Activated T-cell treated with anti-CD3 and anti-CD28 coated beads, Interleukin-2, amount 50 U/mL, for 4 hours (primary cell): ENCODE results near the gene ST6GAL1. TPM values are rescaled to one million over a fixed set of nuclear protein-coding genes. Genes with fewer than 3 reads are reported as not detected.

Experiments
- ATAC-seq, 2 donors: fragments of 200-7000 bp; cut with Tn5 transposase; one replicate each; pipeline ENCODE4 v1.10.0; 2021
- DNase-seq: peaks from one replicate; pipeline ENCODE4 v3.0.0-alpha.2; 2020
- H3K27me3 Mint-ChIP-seq: one replicate; pipeline ENCODE4 v1.8.0; 2021; ENCODE audit warnings: low read depth, mixed read lengths
- H3K36me3 Mint-ChIP-seq: one replicate; pipeline ENCODE4 v1.8.0; 2022; ENCODE audit warnings: mixed read lengths; ENCODE audit not compliant: insufficient read depth
- H3K4me1 Mint-ChIP-seq: one replicate; pipeline ENCODE4 v1.8.0; 2021; ENCODE audit warnings: low read depth, mixed read lengths
- H3K4me3 Mint-ChIP-seq: one replicate; pipeline ENCODE4 v1.8.0; 2021; ENCODE audit warnings: mild to moderate bottlenecking, moderate library complexity, mixed read lengths
- H3K9me3 Mint-ChIP-seq: one replicate; pipeline ENCODE4 v1.8.0; 2021; ENCODE audit warnings: mixed read lengths
- total RNA-seq, 3 donors: library from RNA; stranded (reverse); gene quantifications; one replicate each; pipeline ENCODE4 v1.2.1, GENCODE V29; 2021

ST6GAL1 gene
- total RNA-seq, 3 donors from 2014 or later = 105 to 116 (median 112) TPM

DNA sequence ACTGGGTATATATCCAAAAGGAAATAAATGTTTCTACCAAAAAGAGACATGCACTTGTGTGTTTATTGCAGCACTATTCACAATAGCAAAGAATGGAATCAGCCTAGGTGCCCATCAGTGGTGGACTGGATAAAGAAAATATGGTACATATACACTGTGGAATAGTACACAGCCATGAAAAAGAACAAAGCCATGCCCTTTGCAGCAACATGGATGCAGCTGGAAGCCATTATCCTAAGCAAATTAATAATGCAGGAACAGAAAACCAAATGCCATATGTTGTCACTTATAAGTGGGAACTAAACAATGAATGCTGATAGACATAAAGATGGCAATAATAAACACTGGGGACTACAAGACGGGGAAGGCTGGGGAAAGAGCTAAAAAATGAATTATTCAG, 106.1 kb downstream of the ST6GAL1 start:
- Mint-ChIP-seq H3K4me3 (no peak overlapping the region), H3K27me3 (no peaks in the 10 kb centered on the region), H3K36me3 (peaks cover 60% of the 10 kb centered on the region), H3K9me3 (peaks cover 19% of the 10 kb centered on the region), H3K4me1 (peaks cover 65% of the 10 kb centered on the region)
- DNase-seq (no peak), ATAC-seq (no peak)

DNA sequence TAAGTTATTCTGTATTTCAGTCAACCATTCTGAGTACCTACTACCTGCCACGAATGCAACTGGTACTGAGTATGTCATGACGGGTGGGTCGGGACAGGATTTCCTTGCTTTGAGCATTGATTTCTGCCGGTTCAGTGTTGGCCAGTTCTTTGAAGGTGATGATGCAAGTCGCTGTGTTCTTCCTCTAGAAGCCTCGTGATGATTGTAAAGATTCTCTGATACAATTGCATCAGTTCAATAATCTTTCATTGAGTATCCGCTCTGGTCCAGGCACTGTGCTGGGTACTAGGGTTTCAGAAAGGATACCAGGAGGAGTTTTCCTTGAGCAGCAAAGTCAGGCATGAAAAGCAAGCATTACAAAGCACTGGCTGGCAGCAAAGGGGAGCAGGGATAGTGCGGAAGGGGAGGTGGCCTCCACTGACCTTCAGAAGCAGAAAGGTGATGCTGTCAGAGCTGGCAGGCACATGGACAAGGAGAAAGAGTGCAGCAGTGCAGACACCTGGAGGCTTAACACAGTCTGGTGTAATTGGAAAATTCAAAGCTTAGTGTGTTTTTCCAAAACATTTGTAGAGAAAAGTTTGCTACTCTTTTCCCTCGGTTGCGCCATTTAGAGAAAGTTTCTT, 108.9 kb downstream of the ST6GAL1 start:
- peak overlapping the region; percentile 11 for H3K4me3 Mint-ChIP-seq
- no peak for DNase-seq
- peaks cover 68% of the 10 kb centered on the region for H3K4me1 Mint-ChIP-seq

DNA sequence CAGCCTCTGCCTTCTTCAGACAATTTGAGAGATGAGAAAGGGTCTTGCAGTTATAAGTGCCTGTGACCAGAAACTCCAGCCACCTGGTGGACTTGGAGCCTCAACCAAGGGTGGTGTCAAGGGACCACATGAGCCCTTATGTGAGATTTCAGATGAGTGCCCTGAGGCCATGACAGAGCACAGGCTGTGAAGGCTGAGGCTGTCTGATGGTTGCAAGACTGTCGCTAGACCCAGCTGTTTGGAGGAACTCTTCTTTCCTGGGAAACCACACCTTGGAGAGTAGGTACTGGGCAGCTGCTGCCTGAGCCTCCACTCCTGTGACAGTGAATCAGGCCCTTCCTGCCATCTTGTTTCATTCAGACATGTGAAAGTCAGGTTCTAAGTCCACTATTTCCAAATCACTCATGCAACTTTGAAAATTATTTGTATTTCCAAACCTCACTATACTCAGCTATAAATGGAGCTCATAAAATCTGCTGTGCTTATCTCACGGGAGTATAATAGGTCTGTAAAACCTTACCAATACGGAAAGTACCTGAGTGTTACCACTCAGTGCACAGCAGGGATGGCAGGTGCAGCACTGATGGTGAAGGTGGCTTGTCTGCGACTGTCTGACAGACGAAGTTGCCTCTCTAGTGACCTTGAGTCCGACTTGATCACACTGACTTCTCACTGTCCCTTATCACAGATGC, 109.5 kb downstream of the ST6GAL1 start:
- Mint-ChIP-seq H3K4me1 (peaks cover 68% of the 10 kb centered on the region), H3K27me3 (no peaks in the 10 kb centered on the region), H3K9me3 (peaks cover 7% of the 10 kb centered on the region), H3K4me3 (no peak overlapping the region), H3K36me3 (peaks cover 62% of the 10 kb centered on the region)
- DNase-seq = no peak
- no peak for ATAC-seq

More for the DNA sequence above, 108.9 kb downstream of the ST6GAL1 start:
- peaks cover 64% of the 10 kb centered on the region for H3K36me3 Mint-ChIP-seq
- H3K9me3 Mint-ChIP-seq = peaks cover 14% of the 10 kb centered on the region
- no peaks in the 10 kb centered on the region for H3K27me3 Mint-ChIP-seq
- ATAC-seq = no peak

DNA sequence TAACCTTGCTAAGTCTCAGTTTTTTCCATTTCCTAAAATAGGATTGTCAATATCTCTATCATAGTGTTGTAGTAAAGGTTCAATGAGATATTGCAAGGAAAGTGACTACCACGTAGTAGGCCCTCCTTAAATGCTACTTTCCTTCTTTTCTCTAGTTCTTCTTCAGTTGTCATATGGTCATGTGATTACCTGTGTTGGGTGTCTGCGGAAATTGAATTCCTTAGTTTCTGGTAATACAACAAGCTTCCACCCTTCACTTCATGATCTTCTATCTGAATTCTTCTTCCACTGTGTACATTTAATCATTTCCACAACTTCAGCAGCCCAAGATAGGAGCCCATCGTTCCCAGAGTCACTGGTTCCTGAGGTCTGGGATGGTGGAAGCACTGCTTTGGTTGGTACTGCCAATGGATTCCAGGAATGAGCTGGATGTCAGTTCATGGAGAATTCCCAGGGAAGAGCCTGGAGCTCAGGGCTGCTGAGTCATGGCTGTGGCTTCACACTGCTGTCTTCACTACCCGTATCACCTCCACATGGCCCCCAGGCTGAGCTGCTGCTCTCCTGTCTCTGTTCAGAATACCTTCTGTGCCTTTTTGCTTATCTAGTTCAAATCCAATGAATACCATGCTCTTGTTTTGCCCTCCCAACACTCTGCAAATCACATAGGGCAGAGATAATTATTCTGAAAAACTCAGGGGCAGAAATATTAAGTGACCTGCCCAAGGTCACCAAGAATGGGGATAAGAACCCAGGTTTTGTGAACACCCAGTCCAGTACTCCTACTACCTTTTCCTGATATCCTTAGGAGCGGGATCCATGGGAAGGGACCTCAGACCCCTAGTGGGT, 110.4 kb downstream of the ST6GAL1 start:
- DNase-seq (no peak), ATAC-seq (no peak)
- Mint-ChIP-seq H3K27me3 (no peaks in the 10 kb centered on the region), H3K4me3 (peak overlapping the region; percentile 52), H3K36me3 (peaks cover 61% of the 10 kb centered on the region), H3K9me3 (peaks cover 2% of the 10 kb centered on the region), H3K4me1 (peaks cover 74% of the 10 kb centered on the region)

DNA sequence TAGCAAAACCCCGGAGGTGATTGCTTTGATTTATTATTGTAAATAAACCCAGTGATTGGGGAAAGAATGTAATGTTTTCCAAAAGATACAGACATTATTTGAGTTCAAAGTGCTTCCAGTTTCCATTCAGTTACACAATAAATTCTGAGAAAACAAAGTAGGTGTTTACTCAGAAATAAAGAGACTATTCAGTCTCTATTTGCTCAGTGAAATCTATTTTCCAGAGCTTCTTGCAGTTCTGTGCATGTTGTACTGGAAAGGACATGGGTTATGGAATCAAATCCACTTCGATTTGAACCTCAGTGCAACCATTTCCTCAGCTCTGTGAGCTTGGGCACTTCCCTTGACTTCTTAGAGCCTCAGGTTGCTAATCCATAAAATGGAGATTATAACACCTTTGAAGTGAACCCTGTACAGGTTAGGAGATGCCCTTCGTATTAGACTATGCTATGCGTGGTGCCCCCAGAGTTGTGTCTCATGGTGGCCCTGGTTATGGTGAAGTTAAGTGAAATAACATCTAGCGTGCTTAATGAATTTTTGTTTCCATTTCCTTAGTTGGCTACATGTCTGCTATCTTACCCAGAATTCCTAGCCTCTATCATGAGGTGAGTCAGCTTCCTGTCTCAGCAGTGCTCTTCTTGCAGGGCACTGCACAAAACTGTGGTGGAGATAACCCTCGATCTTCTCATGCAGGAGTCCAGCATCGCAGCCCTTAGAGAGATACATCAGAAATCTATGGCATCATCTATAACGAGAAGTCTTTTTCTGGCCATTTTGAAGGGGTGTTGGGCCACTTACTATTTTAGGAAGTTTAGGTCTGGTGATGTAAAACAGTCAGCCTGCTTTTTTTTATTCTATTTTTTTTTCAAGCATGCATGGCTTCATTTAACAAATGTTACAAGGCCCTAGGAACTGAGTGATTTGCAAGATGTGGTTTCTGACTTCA, 111.3 kb downstream of the ST6GAL1 start:
- Mint-ChIP-seq H3K36me3 (peaks cover 69% of the 10 kb centered on the region), H3K4me1 (peaks cover 83% of the 10 kb centered on the region), H3K4me3 (peak overlapping the region; percentile 52), H3K9me3 (no peaks in the 10 kb centered on the region), H3K27me3 (no peaks in the 10 kb centered on the region)
- ATAC-seq = peak; percentile 91 to 92
- DNase-seq = no peak

DNA sequence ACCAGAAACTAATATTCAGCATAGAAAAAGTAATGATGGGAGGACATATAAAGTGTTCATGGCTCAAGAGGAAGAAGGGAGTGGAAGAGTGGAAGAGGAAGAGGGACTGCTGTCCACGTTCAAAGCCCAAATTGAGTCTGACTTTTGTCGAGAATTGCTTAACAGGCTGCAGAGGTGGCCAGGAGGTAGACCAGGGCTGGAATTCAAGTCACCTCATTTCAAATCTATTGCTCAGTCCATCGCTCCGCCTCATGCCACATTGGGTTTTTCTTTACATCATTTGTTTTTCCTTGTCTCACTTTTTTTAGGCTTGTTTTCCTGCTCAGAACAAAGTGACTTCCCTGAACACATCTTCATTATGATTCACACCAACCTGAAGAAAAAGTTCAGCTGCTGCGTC, 112.0 kb downstream of the ST6GAL1 start:
- Mint-ChIP-seq H3K4me3 (peak overlapping the region; percentile 52), H3K27me3 (no peaks in the 10 kb centered on the region), H3K4me1 (peaks cover 88% of the 10 kb centered on the region), H3K36me3 (peaks cover 70% of the 10 kb centered on the region), H3K9me3 (no peaks in the 10 kb centered on the region)
- DNase-seq = no peak
- ATAC-seq = no peak

DNA sequence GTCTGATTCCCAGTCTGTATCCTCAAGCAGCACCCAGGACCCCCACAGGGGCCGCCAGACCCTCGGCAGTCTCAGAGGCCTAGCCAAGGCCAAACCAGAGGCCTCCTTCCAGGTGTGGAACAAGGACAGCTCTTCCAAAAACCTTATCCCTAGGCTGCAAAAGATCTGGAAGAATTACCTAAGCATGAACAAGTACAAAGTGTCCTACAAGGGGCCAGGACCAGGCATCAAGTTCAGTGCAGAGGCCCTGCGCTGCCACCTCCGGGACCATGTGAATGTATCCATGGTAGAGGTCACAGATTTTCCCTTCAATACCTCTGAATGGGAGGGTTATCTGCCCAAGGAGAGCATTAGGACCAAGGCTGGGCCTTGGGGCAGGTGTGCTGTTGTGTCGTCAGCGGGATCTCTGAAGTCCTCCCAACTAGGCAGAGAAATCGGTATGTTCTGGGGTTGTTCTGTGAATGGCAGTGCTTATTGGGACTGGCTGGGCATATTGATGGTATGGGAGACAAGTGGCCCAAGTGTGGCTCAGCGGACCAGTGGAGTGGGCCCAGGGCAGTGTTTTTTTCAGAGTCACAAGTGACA, 112.6 kb downstream of the ST6GAL1 start:
- ATAC-seq = no peak
- H3K4me3 Mint-ChIP-seq = peak overlapping the region; percentile 52
- H3K4me1 Mint-ChIP-seq = peaks cover 90% of the 10 kb centered on the region
- no peaks in the 10 kb centered on the region for H3K27me3 Mint-ChIP-seq
- H3K9me3 Mint-ChIP-seq = no peaks in the 10 kb centered on the region
- peaks cover 72% of the 10 kb centered on the region for H3K36me3 Mint-ChIP-seq
- no peak for DNase-seq

DNA sequence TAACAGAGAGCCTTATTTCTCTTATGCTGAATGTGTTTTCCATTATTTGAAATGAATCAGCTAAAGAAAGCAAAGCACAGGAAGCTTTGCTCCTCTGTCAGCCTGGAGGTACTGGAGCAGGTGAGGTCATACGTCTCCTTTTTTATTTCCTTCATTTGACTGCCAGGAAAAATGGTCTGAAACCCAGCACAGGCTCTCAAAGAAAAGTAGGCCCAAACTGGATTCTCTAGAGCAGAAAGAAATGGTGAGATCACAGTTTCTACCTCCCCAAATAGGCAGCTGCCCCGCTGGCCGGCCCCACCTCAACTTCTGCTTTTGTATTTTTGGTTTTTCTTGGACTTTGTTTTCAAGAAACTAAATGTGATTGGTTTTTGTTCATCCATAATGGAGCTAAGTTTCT, 113.9 kb downstream of the ST6GAL1 start:
- no peak for ATAC-seq
- H3K27me3 Mint-ChIP-seq = no peaks in the 10 kb centered on the region
- peaks cover 72% of the 10 kb centered on the region for H3K36me3 Mint-ChIP-seq
- H3K9me3 Mint-ChIP-seq = no peaks in the 10 kb centered on the region
- peaks cover 89% of the 10 kb centered on the region for H3K4me1 Mint-ChIP-seq
- DNase-seq = no peak
- H3K4me3 Mint-ChIP-seq = peak overlapping the region; percentile 56

DNA sequence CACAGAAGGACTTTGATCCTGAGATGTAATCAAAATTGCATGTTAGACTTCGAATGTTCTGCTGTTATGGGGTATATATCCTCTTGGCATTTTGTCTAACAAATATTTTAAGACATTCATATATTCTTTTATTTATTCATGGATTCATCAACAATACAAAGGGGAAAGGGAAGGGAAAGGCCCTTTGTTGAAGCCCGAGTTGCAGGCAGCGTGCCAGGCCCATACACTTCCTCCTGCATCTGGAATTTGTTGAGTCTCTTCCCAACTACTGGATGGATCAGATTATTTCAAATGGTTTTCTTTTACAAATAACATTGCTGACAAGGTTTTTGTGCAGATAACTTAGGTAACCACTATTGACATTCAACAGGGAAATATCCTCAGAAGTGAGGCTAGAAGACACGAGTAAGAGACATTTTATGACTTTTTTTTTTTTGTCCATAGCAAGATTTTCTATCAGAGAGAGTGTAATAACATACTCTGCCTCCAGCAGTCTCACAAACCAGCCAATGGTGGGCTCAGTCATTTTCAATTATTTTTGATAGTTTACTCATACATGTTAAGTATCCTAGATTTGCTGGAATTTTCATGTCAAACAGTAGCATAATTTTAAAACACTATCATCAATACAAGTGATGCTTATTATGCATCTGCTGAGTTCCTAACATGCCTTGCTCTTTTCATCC, 114.7 kb downstream of the ST6GAL1 start:
- peak overlapping the region; percentile 54 for H3K4me3 Mint-ChIP-seq
- H3K9me3 Mint-ChIP-seq = no peaks in the 10 kb centered on the region
- DNase-seq (no peak), ATAC-seq (no peak)
- peaks cover 89% of the 10 kb centered on the region for H3K4me1 Mint-ChIP-seq
- peaks cover 71% of the 10 kb centered on the region for H3K36me3 Mint-ChIP-seq
- no peaks in the 10 kb centered on the region for H3K27me3 Mint-ChIP-seq

DNA sequence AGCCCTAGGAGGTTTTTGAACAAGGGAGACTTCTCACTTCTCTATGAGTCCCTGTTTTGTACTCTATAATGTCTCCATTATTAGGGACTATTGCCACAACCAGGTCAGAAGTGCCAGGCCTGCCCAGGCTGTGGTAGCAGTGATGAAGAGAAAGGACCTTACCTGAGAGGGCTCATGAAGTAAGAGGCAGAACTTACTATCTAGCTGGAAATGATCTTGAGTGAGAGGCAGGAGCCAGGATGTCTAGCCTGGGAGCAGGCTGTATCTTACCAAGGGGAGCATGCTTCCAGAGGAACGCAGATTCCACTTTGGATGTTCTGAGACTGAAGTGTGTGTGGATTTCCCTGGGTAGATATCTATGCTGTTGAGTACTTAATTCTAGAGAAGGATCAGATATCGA, 115.7 kb downstream of the ST6GAL1 start:
- H3K4me3 Mint-ChIP-seq = no peak overlapping the region
- DNase-seq = no peak
- H3K4me1 Mint-ChIP-seq = peaks cover 89% of the 10 kb centered on the region
- no peaks in the 10 kb centered on the region for H3K9me3 Mint-ChIP-seq
- H3K27me3 Mint-ChIP-seq = no peaks in the 10 kb centered on the region
- ATAC-seq = no peak
- H3K36me3 Mint-ChIP-seq = peaks cover 69% of the 10 kb centered on the region

DNA sequence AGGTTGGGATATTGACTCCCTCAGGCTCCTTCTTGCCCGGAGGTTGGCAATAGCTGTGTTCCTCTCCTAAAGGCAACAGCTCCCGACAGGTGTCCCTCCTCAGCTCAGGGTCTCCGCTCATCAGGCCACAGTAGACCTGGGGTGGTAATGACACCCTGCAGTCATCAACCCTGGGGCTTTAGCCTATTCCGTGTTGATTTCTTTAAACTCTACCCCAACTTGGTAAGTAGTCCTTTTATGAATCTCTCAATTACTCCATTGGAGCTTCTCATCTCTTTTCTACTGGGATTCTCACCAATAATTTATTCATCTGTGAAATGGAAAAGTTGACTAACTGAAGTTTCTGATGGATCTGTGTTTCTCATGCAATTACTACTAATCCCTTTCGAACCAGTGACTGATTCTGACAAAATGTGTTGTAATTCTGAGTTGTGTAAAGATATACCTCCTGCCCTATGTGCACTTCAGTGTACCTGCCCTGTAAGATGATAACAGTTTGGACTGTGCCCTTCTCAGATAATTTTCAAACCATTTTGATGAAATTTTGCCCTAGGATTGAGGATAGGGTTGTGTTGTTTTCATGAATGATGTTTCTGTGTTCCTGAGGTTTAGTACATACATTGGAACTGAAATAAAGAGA, 119.3 kb downstream of the ST6GAL1 start:
- no peaks in the 10 kb centered on the region for H3K27me3 Mint-ChIP-seq
- ATAC-seq (peak; percentile 79 to 80), DNase-seq (no peak)
- H3K4me3 Mint-ChIP-seq = peak overlapping the region; percentile 3
- H3K9me3 Mint-ChIP-seq = peaks cover 8% of the 10 kb centered on the region
- H3K36me3 Mint-ChIP-seq = peaks cover 71% of the 10 kb centered on the region
- H3K4me1 Mint-ChIP-seq = peaks cover 67% of the 10 kb centered on the region

DNA sequence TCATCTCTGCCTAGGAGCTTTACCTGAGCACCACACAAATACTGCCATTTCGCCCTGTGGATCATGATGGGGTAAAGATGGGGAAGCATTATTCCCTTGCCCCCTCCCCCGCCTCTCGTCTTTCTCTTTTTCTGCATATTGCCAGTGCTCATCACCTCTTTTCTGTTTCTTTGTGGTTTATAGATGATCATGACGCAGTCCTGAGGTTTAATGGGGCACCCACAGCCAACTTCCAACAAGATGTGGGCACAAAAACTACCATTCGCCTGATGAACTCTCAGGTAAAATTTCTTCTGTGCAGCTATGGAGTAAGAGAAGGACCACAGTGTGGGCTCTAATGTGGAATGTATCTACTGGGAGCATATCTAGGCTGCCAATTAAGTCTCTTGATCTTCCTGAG, 120.7 kb downstream of the ST6GAL1 start:
- ATAC-seq = peak; percentile 40 to 42
- Mint-ChIP-seq H3K4me3 (no peak overlapping the region), H3K9me3 (peaks cover 19% of the 10 kb centered on the region), H3K27me3 (no peaks in the 10 kb centered on the region), H3K4me1 (peaks cover 66% of the 10 kb centered on the region), H3K36me3 (peaks cover 75% of the 10 kb centered on the region)
- DNase-seq = no peak
